ENCODE data around the gene AFF2.

AFF2 gene

DNA sequence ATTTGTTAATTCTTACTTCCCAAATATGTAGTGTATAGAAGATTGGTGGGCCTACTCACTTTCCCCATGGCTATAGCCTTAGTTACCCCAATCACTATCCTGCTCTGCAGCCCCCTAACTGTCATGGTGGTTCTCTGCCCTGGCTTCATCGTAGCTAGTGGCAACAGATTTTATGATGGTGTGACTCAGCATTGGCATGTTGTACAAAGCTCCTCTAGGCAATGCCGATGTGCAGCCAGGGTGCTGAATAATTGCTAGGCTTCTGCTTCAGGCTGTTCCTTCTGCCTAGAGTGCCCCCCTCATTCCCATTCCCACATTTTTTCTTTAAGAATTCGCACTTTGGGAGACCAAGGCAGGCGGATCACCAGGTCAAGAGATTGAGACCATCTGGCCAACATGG is 35.2 kb downstream of the AFF2 start:
- H3K4me3 ChIP-seq (ENCODE audit: low read depth, low read length), result no peak overlapping the region

DNA sequence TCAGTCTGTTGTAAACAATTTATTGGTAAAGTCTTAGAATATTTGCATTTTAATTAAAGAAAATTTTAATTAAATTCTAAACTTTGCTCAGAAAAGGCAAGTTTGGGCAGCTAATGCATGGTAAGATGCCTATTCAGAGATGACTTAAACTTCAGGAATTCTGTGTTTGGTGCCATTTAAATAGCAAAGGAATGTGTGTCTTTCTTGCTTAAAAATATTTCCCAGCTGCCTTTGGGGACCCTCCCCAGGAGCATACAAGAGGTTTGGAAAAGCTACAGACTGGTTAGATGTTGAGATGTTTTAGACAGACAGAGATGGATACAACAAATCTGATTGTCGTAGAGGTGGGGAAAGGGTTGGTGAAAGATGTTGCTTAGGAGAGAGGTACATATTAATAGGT is 36.5 kb downstream of the AFF2 start:
- no peak overlapping the region for H3K4me3 ChIP-seq (ENCODE audit: low read depth, low read length)

DNA sequence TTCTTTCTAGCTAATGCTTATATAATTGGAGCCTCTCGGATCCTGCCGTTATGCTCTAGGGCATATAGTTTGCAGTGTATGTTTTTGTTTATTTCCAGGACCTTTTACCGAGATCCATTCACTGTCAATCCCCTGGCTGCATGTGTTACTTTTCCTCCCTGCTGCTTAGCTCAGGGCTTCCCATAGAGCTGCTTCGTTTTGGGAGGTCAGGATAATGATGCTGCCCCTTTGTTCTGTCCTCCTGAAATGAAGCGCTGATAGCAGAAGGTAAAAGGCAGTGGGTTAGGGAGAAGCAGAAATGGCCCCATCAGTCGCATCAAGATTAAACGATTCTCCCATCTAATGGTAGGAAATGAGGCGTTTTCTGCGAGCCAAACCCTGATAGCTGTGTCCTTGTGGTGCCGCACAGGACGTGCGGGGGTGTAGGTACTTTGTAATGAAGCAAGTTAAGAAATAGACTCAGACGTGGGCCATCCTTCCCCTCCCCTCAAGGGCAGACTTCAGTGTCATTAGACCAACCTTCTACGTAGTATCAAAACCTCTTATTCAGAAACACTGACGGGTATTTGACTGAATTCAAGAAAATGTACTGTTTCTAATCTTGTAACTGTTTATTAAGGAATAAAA is 37.3 kb downstream of the AFF2 start:
- H3K4me3 ChIP-seq (ENCODE audit: low read depth, low read length), result no peak overlapping the region

DNA sequence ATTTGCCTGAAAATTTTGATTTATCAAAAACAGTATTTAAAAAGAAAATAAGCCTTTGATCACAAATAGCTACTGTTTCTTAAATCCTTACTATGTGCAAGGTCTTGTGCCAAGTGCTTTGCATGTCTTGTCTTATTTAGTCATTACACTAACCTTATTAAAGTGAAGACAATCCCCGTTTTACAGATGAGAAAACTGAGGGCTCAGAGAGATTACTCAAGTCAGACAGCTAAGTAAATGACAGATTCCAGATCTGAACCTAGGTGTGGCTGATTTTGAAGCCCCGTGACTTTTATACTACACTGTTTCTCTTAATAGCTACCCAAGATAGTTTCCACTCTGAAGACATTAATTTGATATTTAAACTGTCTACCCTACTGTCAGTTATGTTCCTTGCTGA is 38.2 kb downstream of the AFF2 start:
- H3K4me3 ChIP-seq (ENCODE audit: low read depth, low read length), result no peak overlapping the region

DNA sequence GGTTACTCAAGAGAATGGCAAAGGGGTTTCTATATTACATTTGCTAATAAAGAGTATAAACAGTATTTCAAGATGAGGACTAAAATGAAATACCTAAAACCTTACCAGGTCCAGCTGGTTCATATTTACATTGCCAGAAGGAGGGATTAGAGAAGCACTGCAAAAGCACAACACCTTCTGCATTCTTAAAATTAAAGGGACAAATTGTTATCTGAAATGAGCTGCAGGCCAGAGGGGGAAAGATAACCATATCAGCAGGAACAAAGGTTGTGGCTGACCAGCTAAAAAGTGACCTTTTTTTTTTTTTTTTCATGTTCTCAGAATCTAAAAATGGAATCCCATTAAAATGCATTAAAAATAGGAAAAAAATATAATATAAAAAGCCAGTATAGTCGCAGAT is 39.7 kb downstream of the AFF2 start:
- no peak overlapping the region for H3K4me3 ChIP-seq (ENCODE audit: low read depth, low read length)

DNA sequence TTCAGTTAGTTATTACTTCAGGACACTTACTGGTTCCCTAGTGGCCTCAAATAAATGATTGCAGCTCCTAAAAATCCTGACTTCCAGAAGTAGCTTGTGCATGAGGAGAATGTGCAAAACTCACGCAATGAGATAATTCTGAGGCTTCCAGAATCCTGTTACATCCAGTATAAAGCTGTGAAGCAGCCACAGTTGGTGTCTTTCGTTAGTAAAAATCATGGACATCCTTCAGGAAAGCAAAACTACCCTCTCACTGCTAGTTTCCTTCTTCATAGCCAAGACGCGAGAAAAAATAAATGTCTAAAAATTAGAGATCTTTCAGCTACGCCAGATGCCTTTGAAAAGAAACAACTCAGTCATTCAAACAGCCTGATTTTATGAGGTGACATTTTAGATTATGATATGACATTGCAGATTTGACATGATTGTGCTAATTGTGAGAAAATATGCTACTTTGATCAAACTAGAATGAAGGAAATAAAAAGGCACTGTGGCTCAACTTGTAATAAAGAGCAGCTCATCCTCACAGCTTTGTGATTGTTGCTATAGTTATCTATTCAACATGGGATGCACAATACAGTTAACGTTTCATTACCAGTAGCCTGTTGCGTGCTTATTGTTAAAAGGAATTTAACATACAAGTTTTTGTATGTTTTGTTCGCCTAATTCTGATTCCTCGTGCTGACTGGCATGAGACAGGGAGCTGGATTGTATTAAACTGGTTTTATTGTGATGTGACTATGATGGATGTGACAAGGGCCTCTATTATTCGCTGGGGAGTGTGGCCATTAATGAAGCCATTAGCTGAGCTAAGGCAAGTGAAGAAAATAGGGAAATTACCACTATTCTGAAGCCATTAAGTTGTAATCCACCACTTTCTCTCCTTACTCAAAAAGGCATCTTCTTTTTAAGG is 40.5 kb downstream of the AFF2 start:
- no peak overlapping the region for H3K4me3 ChIP-seq (ENCODE audit: low read depth, low read length)

DNA sequence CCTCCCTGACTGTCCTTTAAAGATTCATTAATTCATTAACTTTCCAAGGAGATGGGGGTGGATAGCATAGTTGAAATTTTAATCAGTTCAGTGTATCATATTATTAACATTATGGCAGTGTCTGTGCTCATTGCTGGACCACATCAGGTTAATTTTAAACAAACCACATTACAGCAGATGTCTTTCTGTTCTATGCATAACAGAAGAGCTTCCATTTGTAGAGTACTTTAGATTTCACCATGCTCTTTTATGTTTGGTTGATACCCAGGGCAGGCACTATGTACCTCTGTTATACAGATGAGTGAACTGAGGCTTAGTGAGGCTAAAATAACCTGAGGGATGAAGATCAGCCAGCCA is 41.1 kb downstream of the AFF2 start:
- no peak overlapping the region for H3K4me3 ChIP-seq (ENCODE audit: low read depth, low read length)

DNA sequence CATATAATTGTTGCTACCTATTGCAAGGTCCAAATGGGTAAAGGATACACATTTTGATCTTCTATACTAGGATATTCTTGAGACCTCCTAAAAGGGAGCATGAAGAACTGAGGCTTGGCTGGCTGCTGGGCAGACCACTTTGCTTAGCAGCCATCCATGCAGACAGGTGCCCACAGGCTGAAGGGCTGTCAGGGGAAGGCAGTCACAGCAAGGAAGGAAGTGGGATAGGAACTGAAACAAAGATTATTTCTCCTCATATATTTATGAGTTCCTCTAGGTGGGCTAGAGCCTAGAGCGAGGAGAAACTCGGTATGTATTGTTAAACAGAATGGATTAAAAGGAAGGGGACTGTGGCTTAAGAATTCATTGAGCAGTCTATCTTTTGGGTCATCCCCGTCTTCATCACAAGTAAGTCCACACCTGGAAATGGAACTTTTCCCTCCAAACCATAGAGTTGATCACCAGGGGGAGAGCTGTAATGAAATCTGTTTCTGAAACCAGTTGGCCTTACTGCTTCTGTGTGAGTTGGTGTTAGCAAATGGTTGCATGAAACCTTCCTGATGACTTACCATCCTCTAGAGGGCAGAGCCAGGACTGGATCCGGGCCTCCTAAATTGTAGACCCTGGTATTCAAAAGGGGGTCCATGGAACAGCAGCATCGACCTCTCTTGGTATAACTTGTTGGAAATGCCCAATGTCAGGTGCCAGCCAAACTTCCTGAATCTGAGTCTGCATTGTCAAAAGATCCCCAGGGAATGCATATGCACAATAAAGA is 42.3 kb downstream of the AFF2 start:
- no peak overlapping the region for H3K4me3 ChIP-seq (ENCODE audit: low read depth, low read length)

DNA sequence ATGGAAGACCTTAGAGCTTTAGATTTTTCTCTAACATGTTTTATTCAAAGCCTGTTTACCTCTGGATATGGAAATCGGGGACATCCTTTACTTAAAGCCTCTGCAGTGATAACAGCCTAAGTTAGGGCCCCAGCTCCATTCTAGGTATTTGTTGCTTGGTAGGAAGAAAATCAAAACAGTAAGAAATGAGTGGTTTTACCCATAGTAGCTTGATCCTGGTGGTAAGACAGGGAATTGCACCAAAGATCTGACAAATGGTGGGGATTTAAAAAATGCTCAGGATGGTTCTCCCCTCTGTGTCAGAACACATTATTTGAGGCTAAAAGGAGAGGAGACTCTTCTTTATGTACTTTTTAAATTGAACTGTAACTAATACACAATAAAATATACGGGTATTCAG is 52.4 kb downstream of the AFF2 start:
- H3K4me3 ChIP-seq (ENCODE audit: low read depth, low read length), result no peak overlapping the region

DNA sequence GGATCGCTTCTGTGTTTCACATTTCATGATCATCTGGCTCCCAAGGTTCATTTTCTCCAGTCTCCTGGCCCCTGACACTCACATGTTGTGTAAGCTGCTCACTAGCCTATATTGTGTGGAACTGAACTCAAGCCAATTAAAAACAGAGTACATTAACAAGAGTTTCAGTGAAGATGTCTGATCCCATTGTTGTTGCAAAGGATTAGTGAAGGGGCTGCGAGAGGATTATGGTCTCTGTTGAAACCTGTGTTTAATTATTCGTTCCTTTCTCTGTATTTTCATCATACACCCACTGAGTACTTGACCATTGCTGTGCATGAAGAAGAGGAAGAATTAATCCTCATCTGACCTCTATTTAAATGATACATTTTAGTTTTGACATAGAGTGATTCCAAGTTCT is 54.7 kb downstream of the AFF2 start:
- no peak overlapping the region for H3K4me3 ChIP-seq (ENCODE audit: low read depth, low read length)

DNA sequence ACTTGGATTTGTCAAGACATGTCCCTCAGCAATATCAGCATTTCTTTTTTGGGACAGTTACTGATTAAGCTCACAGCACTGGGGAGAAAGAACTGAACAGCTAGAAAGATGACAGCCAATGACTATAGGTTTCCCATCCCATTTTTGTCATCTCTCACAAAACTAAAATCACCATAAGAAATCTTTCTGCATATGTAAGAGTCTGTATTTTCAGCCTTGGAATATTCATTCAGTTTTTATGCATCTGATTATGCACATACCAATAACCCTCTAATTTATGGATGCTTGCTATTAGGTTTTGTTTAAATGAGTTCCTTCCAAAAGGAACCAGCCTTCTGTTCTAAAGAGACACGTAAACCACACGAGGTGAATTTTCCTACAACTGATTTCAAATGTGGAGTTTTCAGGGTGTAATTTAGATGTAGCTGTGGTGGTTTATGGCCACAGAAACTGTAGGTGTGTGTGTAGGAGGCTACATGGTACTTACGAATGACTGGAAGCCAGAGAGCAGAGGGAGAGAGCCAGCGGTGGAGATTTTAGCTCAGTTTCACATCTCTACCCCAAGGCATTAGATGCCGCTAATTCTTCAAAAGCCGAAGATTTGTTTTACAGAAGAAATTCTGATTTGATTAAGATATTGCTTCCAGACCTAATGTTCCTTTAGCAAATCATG is 55.3 kb downstream of the AFF2 start:
- no peak overlapping the region for H3K4me3 ChIP-seq (ENCODE audit: low read depth, low read length)

DNA sequence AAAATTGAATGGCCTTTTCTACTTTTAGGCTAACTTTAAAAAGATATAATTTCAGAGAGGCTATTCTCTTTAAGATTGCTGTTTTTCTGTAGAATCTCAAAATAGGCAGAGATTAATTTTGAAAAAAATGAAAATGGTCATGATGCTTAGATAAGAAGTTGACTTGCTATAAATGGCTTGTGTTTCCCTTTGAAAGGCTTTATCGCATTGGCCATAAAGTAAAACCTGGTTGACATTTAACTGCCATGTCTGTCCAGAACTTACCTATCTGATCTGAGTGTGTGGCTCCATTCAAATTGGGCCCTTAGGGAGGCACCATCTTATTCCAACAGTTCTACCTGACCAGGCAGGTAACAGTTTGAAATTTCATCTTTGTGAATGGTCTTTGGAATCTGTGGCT is 56.1 kb downstream of the AFF2 start:
- no peak overlapping the region for H3K4me3 ChIP-seq (ENCODE audit: low read depth, low read length)

DNA sequence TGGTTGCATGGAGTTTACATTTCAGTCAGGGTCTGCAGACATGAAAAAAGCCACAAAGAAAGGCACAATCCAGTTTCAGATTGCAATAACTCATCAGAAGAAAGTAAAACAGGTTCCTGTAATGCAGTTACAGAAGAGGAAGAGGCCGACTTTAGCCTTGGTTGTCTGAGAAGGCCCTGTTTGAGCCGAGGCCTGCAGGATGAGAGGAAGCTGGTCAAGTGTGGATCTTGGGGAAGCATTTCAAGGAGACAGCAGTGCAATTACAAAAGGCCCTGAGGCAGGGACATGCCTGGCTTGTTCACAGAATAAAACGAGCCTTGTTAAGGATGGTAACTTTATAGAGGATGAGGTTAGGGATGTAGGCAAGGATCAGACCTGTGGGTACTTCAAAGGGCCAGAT is 62.4 kb downstream of the AFF2 start:
- H3K4me3 ChIP-seq (ENCODE audit: low read depth, low read length), result no peak overlapping the region

DNA sequence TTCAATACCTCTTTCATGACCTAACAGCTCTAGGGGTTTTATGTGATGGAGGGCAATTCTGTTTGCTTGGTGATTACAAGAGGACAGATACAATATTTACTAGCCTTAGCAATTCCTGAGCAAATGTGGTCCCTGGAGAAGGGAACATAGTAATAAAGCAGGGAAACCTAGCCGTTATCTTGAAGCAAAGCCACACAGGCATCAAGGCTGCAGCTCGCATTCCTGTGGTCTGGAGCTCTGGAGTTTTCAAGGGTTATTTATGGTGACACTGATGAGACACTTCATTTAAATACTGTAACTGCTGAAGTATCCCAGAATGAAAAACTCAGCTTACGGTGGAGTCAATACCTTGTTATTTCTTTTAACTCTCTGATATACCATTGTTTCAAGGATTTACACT is 66.8 kb downstream of the AFF2 start:
- no peak overlapping the region for H3K4me3 ChIP-seq (ENCODE audit: low read depth, low read length)

DNA sequence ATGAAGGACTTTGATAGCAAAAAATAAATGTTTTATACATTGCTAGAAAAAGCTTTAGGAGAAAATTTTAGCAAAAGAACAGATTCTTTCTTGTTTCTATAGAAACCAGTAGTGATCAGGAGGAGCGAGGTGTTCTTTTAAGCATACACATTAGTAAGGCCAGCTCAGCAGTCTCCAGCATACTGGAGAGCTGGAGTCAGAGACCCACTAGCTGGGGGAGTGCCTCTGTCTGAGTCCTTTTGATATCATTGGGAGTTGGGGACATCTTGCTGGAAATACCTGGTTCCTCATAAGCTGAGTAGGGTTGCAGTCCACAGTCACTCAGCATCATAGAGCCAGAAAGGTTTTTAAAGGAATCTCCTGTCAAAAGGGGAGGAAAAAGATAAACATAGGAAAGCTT is 67.4 kb downstream of the AFF2 start:
- H3K4me3 ChIP-seq (ENCODE audit: low read depth, low read length), result no peak overlapping the region

DNA sequence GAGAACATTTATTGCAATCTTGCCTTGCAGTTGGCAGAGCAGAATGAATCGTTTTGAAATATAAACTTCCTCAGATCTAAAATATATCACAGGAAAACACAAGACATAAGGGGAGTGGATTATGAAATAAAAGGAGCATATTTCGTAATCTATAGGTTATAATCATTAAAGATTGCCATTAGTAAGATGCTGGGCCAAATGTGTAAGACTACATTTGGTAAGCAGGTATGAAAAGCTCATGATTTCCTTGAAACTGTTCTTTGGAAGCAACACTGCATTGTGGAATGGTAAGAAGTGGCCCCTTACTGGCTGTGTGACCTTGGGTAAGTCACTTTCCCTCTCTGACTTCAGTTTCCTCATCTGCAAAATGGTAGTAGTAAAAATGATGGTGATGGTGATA is 68.3 kb downstream of the AFF2 start:
- H3K4me3 ChIP-seq (ENCODE audit: low read depth, low read length), result no peak overlapping the region

DNA sequence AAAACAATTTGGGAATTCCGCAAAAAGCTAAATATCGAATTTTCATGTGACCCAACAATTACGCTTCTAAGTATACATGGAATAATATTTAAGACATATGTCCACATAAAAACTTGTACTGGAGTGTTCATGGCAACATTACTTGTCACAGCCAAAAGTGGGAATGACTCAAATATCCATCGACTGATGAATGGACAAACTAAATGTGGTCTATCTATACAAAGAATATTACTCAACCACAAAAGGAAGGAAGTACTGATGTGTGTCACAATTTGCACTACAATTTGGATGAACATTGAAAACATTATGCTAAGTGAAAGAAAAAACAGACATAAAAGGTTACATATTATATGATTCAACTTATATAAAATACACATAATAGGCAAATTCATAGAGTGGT is 71.9 kb downstream of the AFF2 start:
- no peak overlapping the region for H3K4me3 ChIP-seq (ENCODE audit: low read depth, low read length)

DNA sequence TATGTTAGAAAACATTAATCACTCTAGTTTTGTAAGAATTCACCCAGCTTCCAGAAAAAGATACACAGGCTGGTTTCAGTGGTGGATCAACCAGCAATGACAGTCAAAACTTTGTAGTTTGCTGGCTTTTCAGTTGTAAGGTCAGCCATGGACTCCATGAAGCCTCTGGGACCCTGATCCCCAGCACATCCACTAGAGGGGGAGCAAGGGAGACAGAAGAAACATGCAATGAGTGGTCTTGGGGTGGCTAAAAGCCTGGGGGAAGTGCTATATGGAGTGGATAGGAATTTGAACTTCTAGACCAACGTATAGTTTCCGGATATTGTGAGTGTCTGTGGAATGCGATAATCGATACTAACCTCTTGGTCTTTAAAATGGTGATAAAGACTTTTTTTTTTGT is 72.7 kb downstream of the AFF2 start:
- H3K4me3 ChIP-seq (ENCODE audit: low read depth, low read length), result no peak overlapping the region

DNA sequence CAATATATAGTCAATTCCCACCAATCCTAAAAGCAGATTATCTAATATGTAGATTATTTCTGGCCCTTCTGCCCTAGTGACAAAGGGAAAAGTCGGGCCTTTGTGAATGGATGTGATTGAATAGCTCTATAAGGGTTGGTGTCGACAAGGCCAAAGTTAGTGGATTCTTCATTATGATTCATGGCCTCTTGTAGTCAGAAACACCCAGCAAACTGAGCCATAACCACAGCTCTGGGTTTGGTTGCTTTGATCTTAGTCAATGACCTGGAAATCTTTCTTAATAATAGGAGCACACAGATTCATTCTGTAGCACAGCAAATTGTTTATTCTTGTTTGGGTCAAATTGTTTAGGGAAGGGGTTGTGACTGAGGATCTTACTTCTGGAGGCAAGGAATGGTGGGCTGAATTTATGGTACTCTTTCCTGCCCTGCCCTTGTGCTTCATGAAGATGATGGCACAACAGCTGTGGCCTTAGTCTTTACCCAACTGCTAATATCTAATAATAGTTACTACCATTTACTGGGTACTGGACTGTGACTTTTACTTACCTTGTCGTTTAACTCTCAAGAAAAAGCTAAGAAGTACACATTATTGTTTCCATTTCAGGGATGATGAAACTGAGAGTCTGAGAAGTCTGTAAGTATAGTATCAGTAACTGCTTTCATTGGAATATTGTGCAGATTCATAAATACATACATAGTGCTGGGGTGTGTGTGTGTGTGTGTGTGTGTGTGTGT is 74.0 kb downstream of the AFF2 start:
- H3K4me3 ChIP-seq (ENCODE audit: low read depth, low read length), result no peak overlapping the region

DNA sequence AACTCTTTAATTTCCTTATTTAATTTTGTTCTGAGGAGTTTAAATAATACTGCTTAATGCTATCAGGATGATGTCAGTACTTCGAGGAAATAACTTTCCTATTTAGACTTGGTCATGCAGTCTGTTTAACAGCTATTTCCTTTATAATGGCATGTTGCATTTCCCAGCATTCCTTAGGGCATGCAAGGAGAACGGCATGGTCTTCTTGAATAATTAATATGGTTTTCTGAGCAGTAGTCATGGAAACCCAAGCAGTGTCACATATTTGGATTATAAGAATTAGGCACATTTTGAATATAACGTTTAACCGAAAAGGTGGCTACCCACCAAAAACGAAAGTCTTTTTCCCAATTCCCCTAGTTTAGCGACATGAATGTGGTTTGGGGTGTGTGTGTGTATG is 76.0 kb downstream of the AFF2 start:
- H3K4me3 ChIP-seq (ENCODE audit: low read depth, low read length), result no peak overlapping the region

DNA sequence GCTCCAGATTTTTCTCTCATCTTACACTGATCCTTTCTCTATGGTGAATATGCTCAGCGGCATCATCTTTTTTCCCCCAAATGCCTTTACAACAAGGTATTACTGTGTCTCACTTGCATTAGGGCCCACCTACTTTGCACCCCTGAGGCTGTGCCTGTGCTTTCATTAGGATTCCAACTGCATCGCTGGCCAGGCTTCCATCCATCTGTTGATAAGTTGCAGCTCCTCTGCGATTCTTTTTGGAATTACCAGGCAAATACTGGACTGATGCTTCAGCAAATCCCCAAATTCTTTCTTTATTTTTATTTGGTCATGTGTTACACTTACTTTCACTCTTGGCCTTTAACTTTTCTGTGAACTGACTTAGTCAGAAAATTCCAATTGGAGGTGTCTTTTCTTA is 77.3 kb downstream of the AFF2 start:
- no peak overlapping the region for H3K4me3 ChIP-seq (ENCODE audit: low read depth, low read length)
